ENCODE data around the gene EXOC7.
"Not testable (repeated sequence)": the region's sequence is repeated elsewhere in the genome, so short reads cannot be mapped to it uniquely, and the experiment has no call there.

The EXOC7 gene

DNA sequence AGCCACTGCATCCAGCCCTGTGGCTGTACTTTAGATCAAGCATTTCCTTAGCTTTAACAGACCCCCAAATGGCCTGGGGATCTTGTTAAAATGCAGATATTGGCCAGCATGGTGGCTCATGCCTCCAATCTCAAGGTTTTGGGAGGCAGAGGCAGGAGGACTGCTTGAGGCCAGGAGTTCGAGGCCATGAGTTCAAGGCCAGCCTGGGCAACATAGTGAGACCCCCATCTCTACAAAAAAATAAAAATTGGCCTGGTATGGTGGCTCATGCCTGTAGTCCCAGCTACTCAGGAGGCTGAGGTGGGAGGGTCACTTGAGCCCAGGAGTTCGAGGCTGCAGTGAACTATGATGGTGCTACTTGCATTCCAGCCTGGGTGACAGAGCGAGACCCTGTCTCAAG, 60.7 kb downstream of the EXOC7 start:
- not testable (repeated sequence) for DNase-seq

DNA sequence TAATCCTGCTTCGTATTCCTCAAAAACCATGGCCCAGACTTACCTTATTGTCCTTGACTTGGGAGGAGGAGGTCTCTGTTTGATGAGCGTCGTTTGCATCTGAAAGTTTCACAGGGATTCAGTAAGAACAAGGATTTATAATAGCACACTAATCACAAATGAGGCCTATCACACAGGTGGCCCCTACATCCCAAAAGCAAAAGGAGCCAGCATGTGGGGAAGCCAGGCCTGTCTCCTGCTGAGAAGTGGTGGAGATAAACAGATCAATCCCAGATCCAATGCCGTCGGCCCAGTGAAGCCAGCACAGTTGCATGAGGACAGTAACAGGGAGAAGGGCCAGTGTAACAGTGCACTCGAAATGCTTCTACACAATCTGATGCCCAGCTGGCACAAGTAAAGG, 63.2 kb downstream of the EXOC7 start:
- DNase-seq, result no peak

DNA sequence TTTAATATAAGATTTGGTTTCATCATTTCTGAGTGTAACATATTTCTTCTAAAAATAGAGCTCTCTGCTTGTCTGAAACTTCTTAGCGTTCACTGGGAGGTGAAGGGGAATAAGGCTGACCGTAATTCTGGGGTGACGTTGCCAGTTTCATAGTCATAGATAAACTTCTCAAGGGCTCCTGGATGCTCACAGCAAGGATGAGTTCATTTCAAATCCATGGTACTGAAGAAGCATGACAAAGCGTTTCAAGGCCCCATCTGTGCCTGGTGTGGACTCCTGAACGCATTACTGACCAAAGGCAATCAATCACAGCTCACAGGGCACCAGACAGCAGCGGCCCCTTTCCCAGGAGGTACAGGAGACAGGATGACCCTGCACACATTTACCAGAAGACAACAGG, 64.5 kb downstream of the EXOC7 start:
- DNase-seq, result no peak

DNA sequence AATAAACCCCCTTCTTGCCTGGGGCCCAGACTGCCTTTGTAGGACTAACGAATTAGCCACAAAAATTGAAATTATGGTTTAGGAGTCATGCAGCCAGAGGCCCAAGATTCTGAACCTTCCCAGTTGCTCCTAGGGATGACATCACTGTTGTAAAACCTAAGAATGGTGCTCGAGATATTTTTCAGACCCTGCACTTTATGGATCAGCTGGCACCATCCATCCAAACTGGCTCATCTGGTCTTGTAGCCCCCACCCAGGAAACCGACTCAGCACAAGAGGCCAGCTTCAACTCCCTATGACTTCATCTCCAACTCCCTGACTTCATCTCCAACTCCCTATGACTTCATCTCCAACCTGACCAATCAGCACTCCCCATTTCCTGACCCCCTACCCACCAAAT, 65.5 kb downstream of the EXOC7 start:
- DNase-seq, result peak; percentile 17

DNA sequence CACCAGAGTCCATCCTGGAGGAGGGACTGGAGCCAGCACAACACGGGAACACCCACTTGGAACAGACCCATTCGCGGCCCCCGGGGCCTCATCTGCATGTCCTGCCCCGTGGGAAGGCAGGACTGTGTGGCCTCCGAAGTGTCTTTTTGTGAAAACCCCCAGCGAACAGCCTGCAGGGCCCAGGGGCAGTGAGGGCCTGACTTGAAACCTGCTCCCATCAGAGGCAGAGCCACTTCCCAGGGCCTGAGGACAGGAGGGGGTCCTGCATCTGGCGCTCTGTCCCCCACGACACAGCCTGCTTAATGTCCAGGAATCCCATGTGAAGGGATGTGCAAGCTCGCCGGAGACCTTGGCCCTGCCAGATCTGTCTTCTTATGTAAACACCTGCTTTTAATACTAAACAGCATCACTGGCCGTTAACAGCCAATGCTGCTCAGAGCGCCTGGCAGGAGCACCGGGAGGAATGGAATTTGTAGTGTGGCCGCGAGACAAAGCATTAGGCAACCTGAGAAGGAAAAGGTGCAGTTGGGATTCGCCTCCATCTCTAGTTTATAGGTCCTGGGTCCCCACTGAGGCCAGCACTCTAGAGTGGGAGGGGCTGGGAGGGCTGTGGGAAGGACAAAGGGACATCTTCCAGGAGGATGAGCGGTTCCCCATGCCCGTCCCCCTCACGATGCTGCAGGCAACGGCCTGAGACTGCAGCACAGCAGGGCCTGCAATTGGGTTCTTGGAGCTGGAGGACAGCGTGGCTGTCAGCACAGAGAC, 66.9 kb downstream of the EXOC7 start:
- DNase-seq, result no peak

DNA sequence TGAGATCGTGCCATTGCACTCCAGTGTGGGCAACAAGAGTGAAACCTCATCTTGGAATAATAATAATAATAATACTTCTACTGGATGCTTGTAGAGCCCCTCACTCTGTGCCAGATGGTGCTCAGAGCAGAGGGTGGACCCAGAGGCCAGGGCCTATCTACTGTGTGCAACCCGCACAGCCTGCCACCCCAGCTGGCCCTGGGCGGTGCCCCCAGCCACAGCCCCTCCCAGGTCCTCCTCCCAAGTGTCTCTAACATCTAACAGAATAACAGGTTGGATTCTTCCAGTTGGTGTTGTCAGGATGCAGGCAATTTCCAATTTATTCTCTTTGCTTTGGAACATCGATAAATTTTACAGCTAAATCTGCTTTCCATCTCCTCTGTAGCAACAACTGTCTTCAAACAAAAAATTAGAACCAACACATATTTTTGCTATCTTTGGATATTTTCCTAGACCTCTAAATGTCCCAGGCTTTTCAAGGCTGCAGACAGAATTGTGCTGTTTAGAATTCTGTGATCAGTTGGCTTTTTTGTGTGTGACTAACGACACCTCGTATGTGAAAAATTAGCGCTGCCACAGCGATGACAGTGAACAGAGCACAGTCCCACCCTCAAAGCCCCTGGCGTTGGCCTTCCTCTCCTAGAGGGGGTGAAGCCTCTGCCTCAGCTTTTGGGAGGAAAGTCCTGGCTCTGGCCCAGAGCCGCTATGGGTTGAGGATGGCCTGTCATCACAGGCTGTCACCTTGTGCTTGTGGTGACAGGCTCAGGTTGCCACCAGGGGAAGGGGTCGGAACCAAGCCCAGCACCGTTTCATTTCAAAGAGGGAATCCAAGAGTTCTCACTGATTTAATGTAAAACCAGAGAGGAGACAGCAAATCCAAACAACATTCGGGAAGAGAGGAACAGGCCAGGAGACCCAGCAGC, 68.9 kb downstream of the EXOC7 start:
- DNase-seq, result peak; percentile 15

DNA sequence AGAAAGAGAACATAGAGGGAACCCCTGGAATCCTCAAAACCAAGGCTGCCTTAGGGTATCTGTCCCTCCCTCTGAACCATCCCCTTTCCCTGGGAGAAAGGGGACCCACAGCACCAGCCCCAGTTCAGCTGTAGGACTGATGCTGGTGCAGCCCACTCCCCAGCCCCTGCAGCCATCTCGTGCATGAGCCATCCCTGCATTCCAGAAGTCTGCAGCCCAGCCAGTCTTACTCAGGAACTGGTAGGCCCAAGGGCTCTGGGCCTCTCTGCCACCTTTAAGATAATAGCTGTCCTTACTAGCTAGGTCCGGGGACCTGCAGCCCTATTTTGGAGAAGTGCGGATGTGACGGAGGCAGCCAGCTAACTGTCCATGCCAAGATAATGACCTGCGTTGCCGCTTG, 70.4 kb downstream of the EXOC7 start:
- DNase-seq, result no peak

DNA sequence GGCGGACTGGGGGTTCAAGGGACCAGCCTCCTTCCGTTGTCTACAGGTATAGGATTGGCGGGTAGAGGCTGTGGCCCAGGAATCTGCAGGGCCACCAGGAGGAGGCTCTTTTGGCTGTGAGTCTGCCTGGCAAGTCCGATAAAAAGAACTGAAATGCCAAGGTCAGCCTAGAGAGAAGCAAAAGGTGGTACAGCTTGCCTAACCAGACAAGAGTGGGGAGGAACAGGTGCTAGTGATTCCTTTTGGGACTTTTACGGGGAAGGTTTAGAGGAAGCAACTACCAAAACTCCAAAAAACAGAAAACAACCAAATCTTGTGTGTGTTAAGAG, 70.8 kb downstream of the EXOC7 start:
- DNase-seq, result no peak

DNA sequence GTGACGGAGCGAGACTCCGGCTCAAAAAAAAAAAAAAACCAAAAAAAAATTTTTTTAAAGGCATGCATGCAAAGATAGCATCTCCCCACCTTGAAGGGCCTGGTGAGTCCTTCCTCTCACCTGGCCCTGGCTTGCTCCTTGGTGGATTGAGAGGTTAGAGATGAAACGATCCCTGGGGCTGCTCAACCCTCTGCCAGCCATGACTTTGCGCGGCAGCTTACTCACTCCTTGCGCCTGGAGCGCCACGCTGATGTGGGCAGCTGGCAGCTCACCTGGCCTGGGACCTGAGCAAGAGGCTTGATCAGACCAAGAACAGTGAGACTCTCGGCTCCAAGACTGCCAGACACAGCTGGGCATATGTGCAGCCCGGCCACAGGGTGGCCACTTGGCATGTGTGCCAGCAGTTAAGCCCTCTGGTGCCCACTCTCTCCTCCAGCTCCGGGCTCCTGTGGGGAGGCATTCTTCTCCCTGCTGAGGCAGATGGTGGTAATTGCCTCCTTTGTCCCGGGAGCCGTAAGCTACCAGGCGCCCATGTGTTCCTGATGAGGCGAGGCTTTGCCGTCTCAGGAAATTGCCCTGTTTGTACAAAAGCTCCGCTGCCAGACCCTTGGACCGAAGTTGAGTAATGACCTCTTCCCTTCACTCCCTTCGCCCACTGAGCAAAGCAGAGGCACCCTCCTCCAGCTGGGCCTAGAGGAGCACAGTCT, 71.4 kb downstream of the EXOC7 start:
- DNase-seq, result no peak

Data from fibroblast of skin of scalp (primary cell).